ENCODE results near the gene RERE. TPM values are rescaled to one million over a fixed set of nuclear protein-coding genes. Genes with fewer than 3 reads are reported as not detected.

The RERE gene
- total and polyA plus RNA-seq, 11 donors = 53.5 to 236 (median 121) TPM

GRCh38 chr1:8517661-8518489 is 299.6 kb downstream of the RERE start:
- TF ChIP-seq POLR2A (IDR thresholded peaks at IDR 0.05) (no peak), CTCF (IDR thresholded peaks at IDR 0.05) (no peak)
- intact Hi-C loops (cut with DNase I) = loop anchor here in 1 of 10 donors (5.0 kb wide), 1 partner anchor 101 kb away; no protein-coding TSS in a partner anchor
- Histone ChIP-seq H3K4me1 (peaks cover 0 to 50% (median 21%) of the 10 kb centered on the region in 12 donors), H3K9me3 (no peaks in the 10 kb centered on the region), H3K27me3 (no peaks in the 10 kb centered on the region), H3K36me3 (peaks cover 0 to 11% (median 0%) of the 10 kb centered on the region in 9 donors), H3K4me3 (no peak overlapping the region), H3K27ac (peak overlapping the region in 5 of 12 donors; percentile 12 to 49 (median 32))
- 62 to 75% (median 69%) methylated on average over 7 of the region's 7 CpGs for WGBS, 4 donors
- ATAC-seq = peak in 3 of 4 donors; percentile 31 to 44 (median 32)
- DNase-seq = no peak

GRCh38 chr1:8516793-8517556 is 300.5 kb downstream of the RERE start:
- 70 to 78% (median 76%) methylated on average over 6 of the region's 6 CpGs for WGBS, 4 donors
- DNase-seq = no peak
- no peaks in the 10 kb centered on the region for H3K27me3 ChIP-seq
- TF ChIP-seq POLR2A (IDR thresholded peaks at IDR 0.05) (no peak), CTCF (IDR thresholded peaks at IDR 0.05) (no peak)
- intact Hi-C loops (cut with DNase I) = loop anchor here in 1 of 10 donors (5.0 kb wide), 1 partner anchor 100 kb away; no protein-coding TSS in a partner anchor
- H3K4me1 ChIP-seq = peaks cover 0 to 46% (median 21%) of the 10 kb centered on the region in 12 donors
- no peak overlapping the region for H3K4me3 ChIP-seq
- H3K27ac ChIP-seq = peak overlapping the region in 2 of 12 donors; percentile 10 to 14
- H3K9me3 ChIP-seq = no peaks in the 10 kb centered on the region
- no peak for ATAC-seq
- H3K36me3 ChIP-seq = peaks cover 0 to 2% (median 0%) of the 10 kb centered on the region in 9 donors

- WGBS, 4 donors = 70 to 72% (median 71%) methylated on average over 4 of the region's 4 CpGs
- intact Hi-C loops (cut with DNase I) = loop anchor here in 1 of 10 donors (5.0 kb wide), 1 partner anchor 99 kb away; no protein-coding TSS in a partner anchor
- no peaks in the 10 kb centered on the region for H3K27me3 ChIP-seq
- ATAC-seq = no peak
- H3K4me1 ChIP-seq = peaks cover 0 to 46% (median 21%) of the 10 kb centered on the region in 12 donors
- no peaks in the 10 kb centered on the region for H3K9me3 ChIP-seq
- peak overlapping the region in 1 of 12 donors; percentile 10 for H3K27ac ChIP-seq
- no peak overlapping the region for H3K4me3 ChIP-seq
- TF ChIP-seq POLR2A (IDR thresholded peaks at IDR 0.05) (no peak), CTCF (IDR thresholded peaks at IDR 0.05) (no peak)
- no peak for DNase-seq
- no peaks in the 10 kb centered on the region for H3K36me3 ChIP-seq
Observed at GRCh38 chr1:8516278-8516777, 301.1 kb downstream of the RERE start.

Data from heart left ventricle (tissue), 16 donors.